ENCODE measurements around the gene ERC2.
"Not testable (repeated sequence)": the region's sequence is repeated elsewhere in the genome, so short reads cannot be mapped to it uniquely, and the experiment has no call there.

Gene ERC2

DNA sequence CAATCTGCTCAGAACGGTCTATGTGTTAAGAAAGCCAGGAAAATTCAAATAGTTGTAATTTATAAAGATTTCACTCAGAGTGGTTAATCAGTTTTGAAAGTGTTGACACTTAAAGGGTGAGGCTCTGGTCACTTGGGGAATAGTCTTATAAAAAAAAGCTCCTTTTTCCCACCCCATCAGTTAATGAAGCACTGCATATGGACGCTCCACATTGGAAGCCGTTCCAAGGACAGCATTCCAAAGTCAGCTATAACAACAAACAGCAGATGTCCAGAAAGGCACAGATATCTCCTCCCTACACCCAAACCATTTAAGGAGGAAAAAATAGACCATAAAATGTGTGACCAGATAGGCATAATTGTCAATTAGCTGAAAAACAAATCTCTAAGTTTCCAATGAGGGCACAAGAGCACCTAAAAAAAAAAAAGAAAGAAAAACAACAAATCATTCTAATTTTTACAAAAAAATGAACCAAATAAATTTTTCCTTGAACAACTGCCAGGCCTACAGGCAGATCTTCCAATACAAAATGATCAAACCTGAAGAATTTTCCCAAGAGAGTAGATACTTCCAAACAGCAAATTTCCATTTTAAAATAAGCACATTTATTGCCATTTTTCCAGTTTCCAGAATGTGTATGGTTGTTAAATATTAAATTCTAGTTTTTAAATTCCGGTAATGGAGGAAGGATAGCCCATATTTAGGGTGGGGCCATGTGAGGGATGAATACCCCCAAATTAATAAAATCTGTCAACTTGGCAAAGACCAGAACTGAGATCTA lies 198.3 kb downstream of the ERC2 start:
- TF ChIP-seq, protein P1, sequence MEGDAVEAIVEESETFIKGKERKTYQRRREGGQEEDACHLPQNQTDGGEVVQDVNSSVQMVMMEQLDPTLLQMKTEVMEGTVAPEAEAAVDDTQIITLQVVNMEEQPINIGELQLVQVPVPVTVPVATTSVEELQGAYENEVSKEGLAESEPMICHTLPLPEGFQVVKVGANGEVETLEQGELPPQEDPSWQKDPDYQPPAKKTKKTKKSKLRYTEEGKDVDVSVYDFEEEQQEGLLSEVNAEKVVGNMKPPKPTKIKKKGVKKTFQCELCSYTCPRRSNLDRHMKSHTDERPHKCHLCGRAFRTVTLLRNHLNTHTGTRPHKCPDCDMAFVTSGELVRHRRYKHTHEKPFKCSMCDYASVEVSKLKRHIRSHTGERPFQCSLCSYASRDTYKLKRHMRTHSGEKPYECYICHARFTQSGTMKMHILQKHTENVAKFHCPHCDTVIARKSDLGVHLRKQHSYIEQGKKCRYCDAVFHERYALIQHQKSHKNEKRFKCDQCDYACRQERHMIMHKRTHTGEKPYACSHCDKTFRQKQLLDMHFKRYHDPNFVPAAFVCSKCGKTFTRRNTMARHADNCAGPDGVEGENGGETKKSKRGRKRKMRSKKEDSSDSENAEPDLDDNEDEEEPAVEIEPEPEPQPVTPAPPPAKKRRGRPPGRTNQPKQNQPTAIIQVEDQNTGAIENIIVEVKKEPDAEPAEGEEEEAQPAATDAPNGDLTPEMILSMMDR (IDR thresholded peaks at IDR 0.05; ENCODE audit: extremely low read depth, missing control alignments): no peak
- no peak for DNase-seq (ENCODE audit: low spot score)

DNA sequence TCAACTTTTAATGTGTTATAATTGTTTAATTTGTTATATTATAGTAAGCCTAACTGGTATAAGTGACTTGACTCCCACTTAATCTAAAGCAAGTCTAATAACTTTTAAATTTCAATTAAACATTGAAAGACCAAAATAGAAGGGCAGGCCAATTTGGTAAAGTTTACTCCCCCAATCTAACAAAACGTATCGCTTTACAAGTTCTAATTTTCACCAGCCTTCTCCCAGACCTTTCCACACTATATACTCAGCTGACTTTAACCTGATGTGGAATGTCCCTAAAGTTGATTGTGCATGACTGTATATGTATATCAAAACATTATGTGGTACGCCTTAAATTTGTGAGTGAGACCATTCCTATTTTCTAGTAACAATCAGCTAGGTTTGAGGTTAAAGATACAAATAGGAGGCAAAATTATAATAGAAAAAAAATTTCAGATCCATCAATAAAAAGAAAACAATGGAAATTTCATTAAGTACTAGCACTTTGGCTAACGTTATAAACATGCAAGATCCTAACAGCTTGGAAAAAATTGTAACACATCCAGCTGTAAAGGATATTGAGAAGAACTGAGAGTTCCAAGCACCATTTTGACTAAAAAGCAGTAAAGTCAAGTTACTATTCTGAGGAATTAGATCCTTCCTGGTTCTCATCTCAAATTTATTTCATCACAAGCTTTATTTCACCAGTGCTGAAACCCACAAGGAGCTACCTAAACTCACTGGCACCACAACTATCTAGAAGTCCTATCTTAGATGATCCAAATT lies 199.5 kb downstream of the ERC2 start:
- TF ChIP-seq, protein P1 (IDR thresholded peaks at IDR 0.05; ENCODE audit: extremely low read depth, missing control alignments): no peak
- no peak for DNase-seq (ENCODE audit: low spot score)

DNA sequence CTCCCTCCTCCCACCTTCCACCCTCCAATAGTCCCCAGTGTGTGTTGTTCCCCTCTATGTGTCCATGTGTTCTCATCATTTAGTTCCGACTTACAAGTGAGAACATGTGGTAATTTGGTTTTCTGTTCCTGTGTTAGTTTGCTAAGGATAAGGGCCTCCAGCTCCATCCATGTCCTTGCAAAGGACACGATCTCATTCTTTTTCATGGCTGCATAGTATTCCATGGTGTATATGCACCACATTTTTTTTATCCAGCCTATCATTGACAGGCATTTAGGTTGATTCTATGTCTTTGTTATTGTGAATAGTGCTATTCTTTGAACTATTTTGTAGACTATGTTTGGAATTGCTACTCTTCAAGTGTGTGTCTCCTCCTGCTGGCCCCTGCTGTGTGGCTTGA lies 206.4 kb downstream of the ERC2 start:
- not testable (repeated sequence) for DNase-seq (ENCODE audit: low spot score)

DNA sequence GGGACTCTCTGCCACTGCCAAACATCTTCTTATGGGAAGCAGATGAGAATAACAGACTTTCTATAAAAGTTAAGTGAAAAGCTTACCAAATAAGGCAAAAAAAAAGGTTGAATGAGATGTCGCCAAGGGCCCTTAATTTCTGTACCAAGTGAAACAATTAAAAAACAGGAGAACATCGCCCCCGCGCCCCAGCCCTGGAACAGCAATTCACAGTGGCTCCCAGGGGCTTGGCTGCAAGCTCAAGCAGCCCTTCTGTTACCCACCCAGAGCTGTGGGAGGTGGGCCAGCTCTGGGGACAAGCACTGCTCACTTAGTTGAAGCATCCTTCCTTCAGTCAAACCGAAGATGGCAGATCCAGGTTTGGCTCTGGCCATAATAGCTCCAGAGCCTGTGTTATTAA lies 208.0 kb downstream of the ERC2 start:
- no peak for DNase-seq (ENCODE audit: low spot score)
- TF ChIP-seq, protein P1 (IDR thresholded peaks at IDR 0.05; ENCODE audit: extremely low read depth, missing control alignments): no peak

DNA sequence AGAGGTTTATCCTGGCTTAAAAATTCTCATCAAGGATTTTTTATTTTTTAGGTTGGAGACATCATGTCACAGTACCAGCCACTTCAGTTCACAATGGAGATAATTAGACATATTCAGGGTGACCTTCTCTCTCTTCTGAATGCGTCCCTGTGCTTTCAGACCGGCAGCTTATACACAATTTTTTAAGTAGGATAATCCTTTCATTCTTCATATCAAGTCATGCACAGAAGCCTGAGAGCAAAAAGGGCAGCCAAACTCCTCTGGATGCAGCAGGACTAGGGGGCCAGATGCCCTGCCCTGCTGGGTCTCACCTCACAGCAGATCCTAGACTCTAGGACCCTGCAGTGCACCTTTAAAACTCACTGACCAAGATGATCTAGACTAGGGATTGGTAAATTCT lies 210.4 kb downstream of the ERC2 start:
- DNase-seq (ENCODE audit: low spot score): no peak
- TF ChIP-seq, protein P1 (IDR thresholded peaks at IDR 0.05; ENCODE audit: extremely low read depth, missing control alignments): no peak

DNA sequence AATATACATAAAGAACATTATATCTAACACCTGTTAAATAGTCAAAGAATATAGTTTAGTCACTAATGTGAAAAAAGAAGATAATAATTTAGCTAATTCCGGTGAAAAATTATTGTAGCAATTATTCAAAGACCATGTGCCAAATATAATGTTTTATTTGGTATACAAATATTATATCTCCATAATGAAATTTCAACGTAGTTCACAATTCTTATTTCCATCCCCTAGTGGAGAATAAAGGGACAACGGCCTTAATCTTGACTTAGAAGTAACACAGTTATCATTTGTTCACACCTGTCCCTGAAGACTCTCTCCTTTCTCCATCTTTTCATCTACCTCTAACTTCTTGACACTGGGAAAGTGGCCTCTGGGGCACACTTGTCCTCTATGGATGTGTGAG lies 213.4 kb downstream of the ERC2 start:
- DNase-seq (ENCODE audit: low spot score): no peak

DNA sequence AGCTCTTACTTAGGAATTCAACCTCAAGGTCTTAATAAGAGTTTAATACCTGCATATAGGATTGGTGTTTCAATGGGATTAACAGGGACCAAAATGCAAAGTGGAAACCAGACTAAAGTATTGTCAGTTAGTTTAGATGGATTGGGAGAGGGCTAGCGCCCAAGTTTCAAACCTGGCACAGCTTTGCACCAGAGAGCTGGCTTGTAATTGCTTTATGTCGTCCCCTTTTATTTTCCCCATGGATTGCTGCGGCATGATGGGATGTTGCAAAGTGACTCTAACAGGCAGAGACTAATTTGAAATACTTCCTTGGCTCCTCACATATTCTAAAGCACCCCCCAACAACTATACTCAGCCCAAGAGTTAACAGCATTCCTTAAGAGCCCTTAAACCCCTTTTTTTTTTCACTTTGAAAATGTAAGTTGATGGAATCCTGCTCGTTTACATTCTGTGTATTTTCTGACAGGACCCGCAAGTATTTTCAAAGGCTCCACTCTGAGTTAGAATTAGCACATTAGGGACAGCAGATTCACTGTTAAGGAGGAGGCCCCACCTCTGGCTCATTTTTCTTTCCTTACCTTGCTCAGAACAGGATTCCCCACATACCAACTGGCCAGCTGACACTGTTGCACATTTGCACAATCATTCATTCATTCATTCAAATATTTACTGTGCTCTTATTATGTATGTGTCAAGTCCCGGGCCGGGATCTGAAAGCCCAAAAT lies 214.2 kb downstream of the ERC2 start:
- no peak for DNase-seq (ENCODE audit: low spot score)
- TF ChIP-seq, protein P1 (IDR thresholded peaks at IDR 0.05; ENCODE audit: extremely low read depth, missing control alignments): no peak

More for the DNA sequence above, 213.4 kb downstream of the ERC2 start:
- TF ChIP-seq, protein P1 (IDR thresholded peaks at IDR 0.05; ENCODE audit: extremely low read depth, missing control alignments): peak; percentile 5
